Testis (tissue), 2 donors: Measurements from ENCODE around the gene BBOX1.

Source experiments
- POLR2A ChIP-seq: fragments of 450-650 bp; IDR thresholded peaks from one replicate; pipeline ENCODE4 v1.6.1; 2017; ENCODE audit warnings: antibody characterized with exemption, mild to moderate bottlenecking, moderate library complexity
- TF ChIP-seq, protein P1 (sequence below), 3 experiments: fragments of 450-650 bp in 2 of 3; fragments of 200-600 bp in 1 of 3; sonication (generic) in 1 of 3; IDR thresholded peaks; one replicate each; pipeline ENCODE4 v1.5.1; 2016 to 2019; ENCODE audit warnings: antibody characterized with exemption in 3 of 3, mild to moderate bottlenecking in 2 of 3, moderate library complexity in 1 of 3

DNA sequence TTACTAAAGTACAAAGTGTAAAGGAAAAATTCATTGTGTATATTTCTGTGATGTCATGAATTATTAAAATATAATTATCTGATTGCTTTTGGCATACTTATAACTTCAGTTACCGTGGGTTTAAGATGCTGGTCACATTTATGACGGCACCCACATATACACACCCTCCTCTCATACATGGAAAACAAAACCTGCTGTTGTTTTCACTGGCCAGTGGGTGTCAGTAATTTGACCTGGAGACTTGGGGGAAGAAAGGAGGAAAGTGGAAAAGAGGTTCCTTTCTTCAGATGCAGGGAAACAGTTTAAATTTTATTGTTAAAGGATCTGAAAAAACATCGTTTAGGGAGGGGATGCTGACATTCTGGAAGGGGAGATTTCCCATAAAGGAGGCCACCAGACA lies 742 bp upstream of the BBOX1 start:
- TF ChIP-seq, protein P1, sequence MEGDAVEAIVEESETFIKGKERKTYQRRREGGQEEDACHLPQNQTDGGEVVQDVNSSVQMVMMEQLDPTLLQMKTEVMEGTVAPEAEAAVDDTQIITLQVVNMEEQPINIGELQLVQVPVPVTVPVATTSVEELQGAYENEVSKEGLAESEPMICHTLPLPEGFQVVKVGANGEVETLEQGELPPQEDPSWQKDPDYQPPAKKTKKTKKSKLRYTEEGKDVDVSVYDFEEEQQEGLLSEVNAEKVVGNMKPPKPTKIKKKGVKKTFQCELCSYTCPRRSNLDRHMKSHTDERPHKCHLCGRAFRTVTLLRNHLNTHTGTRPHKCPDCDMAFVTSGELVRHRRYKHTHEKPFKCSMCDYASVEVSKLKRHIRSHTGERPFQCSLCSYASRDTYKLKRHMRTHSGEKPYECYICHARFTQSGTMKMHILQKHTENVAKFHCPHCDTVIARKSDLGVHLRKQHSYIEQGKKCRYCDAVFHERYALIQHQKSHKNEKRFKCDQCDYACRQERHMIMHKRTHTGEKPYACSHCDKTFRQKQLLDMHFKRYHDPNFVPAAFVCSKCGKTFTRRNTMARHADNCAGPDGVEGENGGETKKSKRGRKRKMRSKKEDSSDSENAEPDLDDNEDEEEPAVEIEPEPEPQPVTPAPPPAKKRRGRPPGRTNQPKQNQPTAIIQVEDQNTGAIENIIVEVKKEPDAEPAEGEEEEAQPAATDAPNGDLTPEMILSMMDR (IDR thresholded peaks at IDR 0.05) = no peak
- no peak for TF ChIP-seq POLR2A
